Mesenchymal stem cell (in vitro differentiated cells and primary cell): Measurements from ENCODE around the gene IL12RB1.
A peak's percentile ranks its signal among the peaks of the same experiment; 100 is the strongest.

Experiments
- DNase-seq: peaks from one replicate; pipeline ENCODE4 v3.0.0-alpha.2; 2013
- H2AFZ ChIP-seq: one replicate; pipeline ENCODE4 v1.6.1; 2013; ENCODE audit warnings: low read depth, mild to moderate bottlenecking, control low read depth, inconsistent platforms, low read length, moderate library complexity
- H2AK5ac ChIP-seq: 2 replicates; pipeline ENCODE4 v1.6.1; 2013; ENCODE audit warnings: low read length, moderate library complexity, mild to moderate bottlenecking, inconsistent platforms; ENCODE audit not compliant: severe bottlenecking
- H2BK120ac ChIP-seq: one replicate; pipeline ENCODE4 v1.6.1; 2013; ENCODE audit warnings: low read depth, mild to moderate bottlenecking, inconsistent platforms, low read length, moderate library complexity
- H2BK12ac ChIP-seq, 2 experiments: one replicate each; pipeline ENCODE4 v1.6.1; 2013; ENCODE audit warnings: inconsistent platforms in 2 of 2, low read length in 2 of 2, mild to moderate bottlenecking in 2 of 2, moderate library complexity in 2 of 2, control low read depth in 1 of 2
- H2BK15ac ChIP-seq: one replicate; pipeline ENCODE4 v1.6.1; 2013; ENCODE audit warnings: mild to moderate bottlenecking, low read depth, inconsistent platforms; ENCODE audit not compliant: poor library complexity, severe bottlenecking
- H2BK5ac ChIP-seq: 2 replicates; pipeline ENCODE4 v1.6.1; 2013; ENCODE audit warnings: low read depth, mild to moderate bottlenecking, low read length, control low read depth, inconsistent platforms; ENCODE audit not compliant: poor library complexity, severe bottlenecking
- H3K14ac ChIP-seq, 2 experiments: one replicate each; pipeline ENCODE4 v1.6.1; 2013; ENCODE audit warnings: inconsistent platforms in 2 of 2, low read length in 2 of 2, control low read depth in 1 of 2, mild to moderate bottlenecking in 1 of 2, moderate library complexity in 1 of 2
- H3K18ac ChIP-seq, 2 experiments: one replicate each; pipeline ENCODE4 v1.6.1; 2013; ENCODE audit warnings: inconsistent platforms in 2 of 2, low read length in 2 of 2, control low read depth in 1 of 2, low read depth in 1 of 2, mild to moderate bottlenecking in 1 of 2
- H3K23ac ChIP-seq, 2 experiments: one replicate each; pipeline ENCODE4 v1.6.1; 2013; ENCODE audit warnings: inconsistent platforms in 2 of 2, low read length in 2 of 2, mild to moderate bottlenecking in 2 of 2, moderate library complexity in 2 of 2, control low read depth in 1 of 2
- H3K27ac ChIP-seq: 2 replicates; pipeline ENCODE4 v1.5.1; 2013; ENCODE audit warnings: mild to moderate bottlenecking, moderate library complexity, low read length, control low read depth, inconsistent platforms; ENCODE audit not compliant: poor library complexity, severe bottlenecking
- H3K27me3 ChIP-seq, 2 experiments: 2 replicates each; pipeline versions ENCODE4 v1.6.1 to v1.7.0; 2013; ENCODE audit warnings: low read length in 2 of 2, mild to moderate bottlenecking in 2 of 2, moderate library complexity in 2 of 2, control low read depth in 1 of 2, inconsistent platforms in 1 of 2; ENCODE audit not compliant: control insufficient read depth in 1 of 2, insufficient read depth in 1 of 2
- H3K36me3 ChIP-seq, 2 experiments: 2 replicates each; pipeline versions ENCODE4 v1.6.1 to v1.7.0; 2013; ENCODE audit warnings: low read length in 2 of 2, control low read depth in 1 of 2, inconsistent platforms in 1 of 2, low read depth in 1 of 2, mild to moderate bottlenecking in 1 of 2; ENCODE audit not compliant: insufficient read depth in 2 of 2, control insufficient read depth in 1 of 2
- H3K4ac ChIP-seq, 2 experiments: one replicate each; pipeline ENCODE4 v1.6.1; 2013; ENCODE audit warnings: inconsistent platforms in 2 of 2, low read length in 2 of 2, mild to moderate bottlenecking in 2 of 2, moderate library complexity in 2 of 2, control low read depth in 1 of 2, low read depth in 1 of 2
- H3K4me1 ChIP-seq: 2 replicates; pipeline ENCODE4 v1.6.1; 2013; ENCODE audit warnings: low read depth, low read length, control low read depth; ENCODE audit not compliant: control insufficient read depth, insufficient read depth
- H3K4me2 ChIP-seq: 2 replicates; pipeline ENCODE4 v1.6.1; 2013; ENCODE audit warnings: low read length, mild to moderate bottlenecking, inconsistent platforms; ENCODE audit not compliant: poor library complexity, severe bottlenecking
- H3K4me3 ChIP-seq, 2 experiments: 2 replicates each; pipeline versions ENCODE4 v1.5.1 to v1.7.0; 2013; ENCODE audit warnings: low read length in 2 of 2, mild to moderate bottlenecking in 2 of 2, control low read depth in 1 of 2, low read depth in 1 of 2; ENCODE audit not compliant: insufficient read depth in 1 of 2
- H3K79me1 ChIP-seq: replicated peaks from 2 replicates; pipeline ENCODE4 v1.6.1; 2013; ENCODE audit warnings: mild to moderate bottlenecking, control low read depth, low read length, inconsistent platforms; ENCODE audit not compliant: poor library complexity, severe bottlenecking
- H3K9ac ChIP-seq: 2 replicates; pipeline ENCODE4 v1.7.0; 2013; ENCODE audit warnings: mild to moderate bottlenecking, low read length, moderate library complexity
- H3K9me3 ChIP-seq: 2 replicates; pipeline ENCODE4 v1.7.0; 2013; ENCODE audit warnings: mild to moderate bottlenecking, low read length; ENCODE audit not compliant: control insufficient read depth
- H4K8ac ChIP-seq: one replicate; pipeline ENCODE4 v1.6.1; 2013; ENCODE audit warnings: inconsistent platforms, mild to moderate bottlenecking, low read length, moderate library complexity
- H4K91ac ChIP-seq: one replicate; pipeline ENCODE4 v1.6.1; 2013; ENCODE audit warnings: mild to moderate bottlenecking, low read length, inconsistent platforms
- WGBS: methylation state at CpG from one replicate; pipeline ENCODE4 v1.1.7; 2013; ENCODE audit warnings: mixed read lengths; 5-methylcytosine and 5-hydroxymethylcytosine counted together

The IL12RB1 gene

GRCh38 chr19:18130523-18131242 is 43.9 kb upstream of the IL12RB1 start:
- H3K4me2 ChIP-seq, result no peak overlapping the region
- no peaks in the 10 kb centered on the region for H3K9me3 ChIP-seq
- no peak overlapping the region for H2BK12ac ChIP-seq
- no peak overlapping the region for H3K27ac ChIP-seq
- H3K14ac ChIP-seq, result no peak overlapping the region
- no peak overlapping the region for H2BK15ac ChIP-seq
- H3K36me3 ChIP-seq, result peaks cover 53 to 65% of the 10 kb centered on the region in 2 experiments
- H2AK5ac ChIP-seq, result no peak overlapping the region
- H2BK5ac ChIP-seq, result no peak overlapping the region
- no peak overlapping the region for H3K23ac ChIP-seq
- H4K8ac ChIP-seq, result no peak overlapping the region
- WGBS, result 94% methylated on average over 21 of the region's 21 CpGs
- no peaks in the 10 kb centered on the region for H3K27me3 ChIP-seq
- H3K4me1 ChIP-seq, result peaks cover 3% of the 10 kb centered on the region
- DNase-seq, result no peak
- no peak overlapping the region for H4K91ac ChIP-seq
- H3K4me3 ChIP-seq, result no peak overlapping the region
- no peak overlapping the region for H2AFZ ChIP-seq
- H3K9ac ChIP-seq, result no peak overlapping the region
- no peak overlapping the region for H3K18ac ChIP-seq
- no peak overlapping the region for H3K4ac ChIP-seq
- no peaks in the 10 kb centered on the region for H3K79me1 ChIP-seq
- H2BK120ac ChIP-seq, result no peak overlapping the region

GRCh38 chr19:18128805-18129204 is 42.1 kb upstream of the IL12RB1 start:
- no peak overlapping the region for H3K4ac ChIP-seq
- H2AFZ ChIP-seq, result no peak overlapping the region
- H4K91ac ChIP-seq, result no peak overlapping the region
- H3K23ac ChIP-seq, result no peak overlapping the region
- H2BK15ac ChIP-seq, result no peak overlapping the region
- H3K14ac ChIP-seq, result no peak overlapping the region
- no peak overlapping the region for H4K8ac ChIP-seq
- H3K27ac ChIP-seq, result no peak overlapping the region
- H2BK5ac ChIP-seq, result no peak overlapping the region
- no peak for DNase-seq
- no peak overlapping the region for H2AK5ac ChIP-seq
- 97% methylated on average over 12 of the region's 12 CpGs for WGBS
- no peaks in the 10 kb centered on the region for H3K9me3 ChIP-seq
- H3K4me3 ChIP-seq, result no peak overlapping the region
- H3K79me1 ChIP-seq, result no peaks in the 10 kb centered on the region
- no peak overlapping the region for H2BK12ac ChIP-seq
- no peaks in the 10 kb centered on the region for H3K4me1 ChIP-seq
- H3K18ac ChIP-seq, result no peak overlapping the region
- peaks cover 46 to 66% of the 10 kb centered on the region in 2 experiments for H3K36me3 ChIP-seq
- no peak overlapping the region for H2BK120ac ChIP-seq
- no peaks in the 10 kb centered on the region for H3K27me3 ChIP-seq
- H3K9ac ChIP-seq, result no peak overlapping the region
- H3K4me2 ChIP-seq, result no peak overlapping the region

- no peak overlapping the region for H2AFZ ChIP-seq
- no peak overlapping the region for H3K4ac ChIP-seq
- DNase-seq, result peak; percentile 27
- no peaks in the 10 kb centered on the region for H3K4me1 ChIP-seq
- no peak overlapping the region for H4K8ac ChIP-seq
- H2BK120ac ChIP-seq, result no peak overlapping the region
- H3K27ac ChIP-seq, result no peak overlapping the region
- no peaks in the 10 kb centered on the region for H3K27me3 ChIP-seq
- no peak overlapping the region for H2BK15ac ChIP-seq
- no peak overlapping the region for H3K9ac ChIP-seq
- H2BK12ac ChIP-seq, result no peak overlapping the region
- H3K36me3 ChIP-seq, result peaks cover 44 to 74% of the 10 kb centered on the region in 2 experiments
- H3K4me2 ChIP-seq, result no peak overlapping the region
- H2AK5ac ChIP-seq, result no peak overlapping the region
- H3K4me3 ChIP-seq, result no peak overlapping the region
- no peak overlapping the region for H3K18ac ChIP-seq
- no peak overlapping the region for H2BK5ac ChIP-seq
- peak overlapping the region; percentile 53 for H4K91ac ChIP-seq
- WGBS, result 90% methylated on average over 3 of the region's 3 CpGs
- H3K23ac ChIP-seq, result no peak overlapping the region
- no peak overlapping the region for H3K14ac ChIP-seq
- no peaks in the 10 kb centered on the region for H3K9me3 ChIP-seq
- H3K79me1 ChIP-seq, result no peaks in the 10 kb centered on the region
Measured at GRCh38 chr19:18128044-18128443, 41.3 kb upstream of the IL12RB1 start.

GRCh38 chr19:18126097-18126496 is 39.4 kb upstream of the IL12RB1 start:
- Histone ChIP-seq H3K4me2 (peak overlapping the region; percentile 8), H4K91ac (no peak overlapping the region), H2AFZ (no peak overlapping the region), H2AK5ac (no peak overlapping the region), H3K27ac (no peak overlapping the region), H3K9me3 (no peaks in the 10 kb centered on the region), H3K9ac (no peak overlapping the region), H2BK15ac (no peak overlapping the region), H3K4ac (peak overlapping the region in 1 of 2 experiments; percentile 43), H3K27me3 (no peaks in the 10 kb centered on the region), H3K18ac (no peak overlapping the region), H3K36me3 (peaks cover 40 to 78% of the 10 kb centered on the region in 2 experiments), H4K8ac (no peak overlapping the region), H2BK120ac (no peak overlapping the region), H3K4me1 (no peaks in the 10 kb centered on the region), H3K14ac (no peak overlapping the region), H3K4me3 (no peak overlapping the region), H2BK5ac (no peak overlapping the region), H3K23ac (no peak overlapping the region), H2BK12ac (no peak overlapping the region), H3K79me1 (peaks cover 8% of the 10 kb centered on the region)
- no peak for DNase-seq
- WGBS, result 90% methylated on average over 2 of the region's 2 CpGs
